ENCODE measurements around the gene CCDC92B.
"Not testable (repeated sequence)": the region's sequence is repeated elsewhere in the genome, so short reads cannot be mapped to it uniquely, and the experiment has no call there.

CCDC92B gene

DNA sequence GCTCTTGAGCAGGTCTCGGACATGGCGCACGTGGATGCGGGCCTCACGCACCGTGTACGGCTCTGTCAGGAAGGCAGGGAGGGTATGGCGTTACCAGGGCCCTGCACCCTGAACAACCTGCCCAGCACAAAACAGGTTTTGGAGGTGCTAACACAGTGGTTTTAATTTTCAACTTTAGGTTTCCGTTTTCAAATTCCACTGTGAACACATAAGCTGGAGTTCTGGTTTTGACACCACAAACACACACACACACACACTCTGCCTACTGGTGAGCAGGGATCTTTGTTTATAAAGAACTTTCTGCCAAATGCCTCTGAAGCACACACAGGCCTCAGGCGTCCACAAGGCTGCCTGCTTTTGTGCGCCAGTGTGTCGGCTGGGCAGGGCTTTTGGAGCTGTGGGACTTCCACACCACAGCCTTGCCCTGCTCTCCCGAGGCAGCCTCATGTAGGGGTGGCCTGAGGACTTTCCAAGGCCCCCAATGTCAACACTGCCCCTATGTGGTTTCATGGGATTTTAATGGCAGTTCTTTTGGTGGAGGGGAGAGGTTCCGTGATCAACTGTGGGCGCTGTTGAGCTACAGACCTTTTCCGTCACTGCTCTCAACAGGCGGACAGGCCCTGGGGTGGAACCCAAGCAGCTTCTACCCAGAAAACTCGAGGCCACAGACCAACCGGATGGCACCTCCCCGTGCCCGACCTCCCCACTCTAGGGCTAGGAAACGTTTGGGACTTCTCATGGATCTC lies 47.3 kb downstream of the CCDC92B start:
- no peak for DNase-seq

DNA sequence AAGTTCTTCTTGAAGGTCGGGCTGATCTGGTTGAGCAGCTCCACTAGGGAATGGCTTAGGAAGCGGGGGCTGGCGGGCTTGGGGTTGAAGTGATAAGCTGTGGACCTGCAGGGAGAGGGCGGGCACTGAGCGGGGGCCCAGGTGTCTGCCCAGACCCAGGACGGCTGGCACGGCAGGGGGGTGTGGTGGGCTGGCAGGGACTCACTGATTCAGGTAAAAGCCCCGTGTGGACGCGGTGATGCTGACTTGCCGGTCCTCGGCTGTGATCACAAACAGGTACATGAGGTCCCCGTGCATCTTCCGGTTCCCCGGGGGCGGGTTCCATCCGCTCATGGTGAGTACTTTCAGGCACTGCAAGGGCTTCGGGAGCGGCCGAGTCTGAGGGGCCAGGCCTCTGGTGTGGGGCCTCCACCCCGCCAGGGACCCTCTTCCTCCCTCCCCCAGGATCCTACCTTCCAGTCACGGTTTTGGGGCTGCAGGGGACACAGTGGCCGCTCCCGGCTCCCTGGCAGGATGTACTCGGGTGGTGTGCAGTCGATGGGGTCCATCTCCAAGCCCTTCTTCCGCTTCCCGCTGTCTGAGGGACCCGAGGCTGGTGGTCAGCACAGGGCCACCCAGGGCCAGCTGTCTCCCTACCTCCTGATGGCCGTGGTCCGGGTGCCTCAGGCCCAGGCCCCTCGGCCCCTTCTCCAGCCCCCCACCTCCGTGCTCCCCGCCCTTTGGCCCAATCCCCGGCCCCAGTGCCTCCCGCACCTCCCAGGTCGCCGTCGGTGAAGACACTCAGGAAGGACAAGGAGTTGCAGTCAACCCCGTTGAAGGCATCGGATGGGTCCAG lies 48.1 kb downstream of the CCDC92B start:
- DNase-seq = no peak

DNA sequence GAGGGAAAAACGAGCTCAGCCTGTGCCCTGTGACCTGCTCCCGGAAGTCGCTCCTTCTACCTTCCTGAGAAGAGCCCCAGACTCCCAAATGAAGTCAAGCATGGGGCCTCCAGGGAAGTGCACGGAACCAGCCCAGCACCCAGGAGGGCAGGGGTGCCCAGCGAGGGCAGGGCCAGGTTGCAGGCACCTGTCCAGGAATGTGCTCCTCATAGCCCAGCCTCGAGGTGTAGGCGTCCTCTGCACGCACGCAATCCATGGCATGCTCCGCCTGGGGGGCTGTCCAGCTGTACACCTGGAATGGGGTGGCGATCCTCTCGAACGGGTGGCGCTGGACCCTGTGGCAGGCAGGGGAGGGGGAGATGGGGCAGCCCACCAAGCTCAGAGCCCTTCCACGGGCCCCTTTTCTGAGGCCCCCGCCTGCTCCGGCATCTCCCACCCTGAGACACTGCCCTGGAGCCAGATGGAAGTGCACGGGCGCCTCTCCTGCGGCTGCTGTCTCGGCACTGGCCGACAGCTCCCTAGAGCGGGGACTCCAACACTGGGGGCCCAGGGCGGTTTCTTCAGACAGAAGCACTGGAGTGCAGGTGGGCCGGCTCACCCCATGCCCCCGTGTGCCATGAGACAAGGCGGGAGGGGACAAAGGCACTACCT lies 48.8 kb downstream of the CCDC92B start:
- no peak for DNase-seq

DNA sequence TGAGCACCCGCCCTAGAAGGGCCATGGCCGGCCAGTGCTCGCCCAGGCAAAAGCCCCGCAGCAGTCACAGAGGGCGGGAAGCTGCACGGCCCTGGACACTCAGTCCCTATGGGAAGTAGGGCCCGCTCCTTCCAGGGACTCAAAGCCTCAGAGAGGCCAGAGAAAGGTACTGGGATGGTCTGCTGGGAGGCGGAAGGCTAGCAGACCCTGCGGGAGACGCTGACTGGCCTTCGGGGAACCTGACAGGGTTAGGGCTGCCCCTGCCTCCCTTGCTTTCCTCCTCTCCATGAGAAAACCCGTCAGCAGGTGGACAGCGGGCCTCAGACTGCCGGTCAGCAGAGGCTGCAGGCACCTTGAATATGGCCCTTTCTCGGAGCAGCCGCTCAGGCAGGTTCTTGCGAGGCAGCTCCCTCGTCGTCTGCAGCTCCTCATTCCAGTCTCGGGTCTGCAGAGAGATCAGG lies 49.4 kb downstream of the CCDC92B start:
- DNase-seq = no peak

DNA sequence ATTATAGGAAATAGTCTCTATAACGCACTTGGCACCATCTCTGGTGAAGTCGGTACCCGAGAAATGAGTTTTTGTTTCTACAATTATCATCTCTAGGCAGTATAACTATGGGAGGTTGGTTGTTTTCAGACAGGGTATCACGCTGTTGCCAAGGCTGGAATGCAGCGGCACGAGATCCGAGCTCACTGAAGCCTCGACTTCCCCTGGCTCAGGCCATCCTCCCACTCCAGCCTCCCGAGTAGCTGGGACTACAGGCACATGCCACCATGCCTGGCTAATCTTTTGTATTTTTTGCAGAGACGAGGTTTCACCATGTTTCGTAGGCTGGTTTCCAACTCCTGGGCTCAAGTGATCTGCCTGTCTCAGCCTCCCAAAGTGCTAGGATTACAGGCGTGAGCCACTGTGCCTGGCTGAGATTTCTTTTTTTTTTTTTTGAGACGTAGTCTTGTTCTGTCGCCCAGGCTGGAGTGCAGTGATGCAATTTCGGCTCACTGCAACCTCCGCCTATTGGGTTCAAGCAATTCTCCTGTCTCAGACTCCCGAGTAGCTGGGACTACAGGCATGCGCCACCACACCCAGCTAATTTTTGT lies 50.1 kb downstream of the CCDC92B start:
- DNase-seq = not testable (repeated sequence)

DNA sequence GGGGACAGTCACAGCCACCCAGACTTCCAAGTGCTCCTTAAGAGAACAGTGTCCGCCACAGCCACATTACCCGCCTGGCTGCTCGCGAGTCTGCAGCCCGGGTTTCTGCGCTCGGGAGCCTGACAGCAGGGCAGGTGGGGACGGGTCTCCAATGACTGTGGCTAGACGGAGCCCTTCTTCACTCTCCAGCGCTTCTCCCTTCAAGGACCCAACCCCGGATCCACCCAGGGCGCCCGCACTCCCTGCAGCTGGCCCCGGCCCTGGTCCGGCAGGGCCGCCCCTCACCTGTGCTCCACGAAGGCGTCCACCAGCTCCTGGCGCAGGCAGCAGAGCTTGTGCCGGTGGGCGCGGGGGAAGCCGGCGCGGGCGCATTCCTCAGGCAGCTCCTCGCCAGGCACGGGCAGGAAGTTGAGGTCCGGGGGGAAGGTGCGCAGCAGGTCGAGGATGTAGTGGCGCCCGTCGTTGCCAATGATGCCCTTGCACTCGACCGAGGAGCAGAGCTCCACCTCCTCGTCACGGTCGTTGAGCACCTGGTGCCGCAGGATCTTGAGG lies 51.8 kb downstream of the CCDC92B start:
- no peak for DNase-seq

DNA sequence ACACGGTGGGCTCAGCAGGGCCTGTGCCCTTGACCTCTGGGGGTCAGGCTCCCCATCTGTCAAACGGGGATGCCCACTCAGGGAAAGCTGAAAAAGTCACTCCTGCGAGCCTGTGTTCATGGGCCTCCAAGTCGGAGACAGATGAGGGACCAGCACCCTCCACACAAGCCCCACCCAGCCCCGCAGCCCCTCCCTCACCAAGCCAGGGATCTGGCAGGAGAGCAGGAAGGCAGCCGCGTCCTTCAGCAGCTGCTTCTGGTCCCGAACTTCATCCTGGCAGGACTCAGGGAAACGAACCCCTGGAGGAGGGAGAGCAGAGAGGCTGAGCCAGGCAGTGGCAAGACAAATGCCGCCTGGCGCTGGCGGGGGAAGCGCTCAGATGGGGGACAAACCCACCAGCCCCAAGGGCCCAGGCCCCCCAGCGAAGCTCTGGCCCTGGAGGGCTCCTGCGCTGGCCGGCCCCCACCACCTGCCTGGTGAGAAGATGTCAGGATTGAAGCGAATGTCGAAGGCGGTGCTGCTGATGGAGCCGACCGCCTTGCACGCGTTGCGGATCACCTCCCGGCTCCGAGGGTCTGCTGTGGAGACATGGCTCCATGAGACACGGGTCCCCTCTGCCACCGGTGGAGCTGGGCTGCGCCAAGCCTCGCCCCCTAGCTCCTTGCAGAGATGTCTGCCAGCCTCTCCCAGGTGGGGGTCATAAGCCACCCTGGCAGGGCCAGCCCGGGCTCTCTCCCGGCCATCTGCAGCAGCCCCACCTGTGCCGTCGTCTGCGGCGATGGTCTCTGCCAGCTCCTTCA lies 53.3 kb downstream of the CCDC92B start:
- DNase-seq = no peak

DNA sequence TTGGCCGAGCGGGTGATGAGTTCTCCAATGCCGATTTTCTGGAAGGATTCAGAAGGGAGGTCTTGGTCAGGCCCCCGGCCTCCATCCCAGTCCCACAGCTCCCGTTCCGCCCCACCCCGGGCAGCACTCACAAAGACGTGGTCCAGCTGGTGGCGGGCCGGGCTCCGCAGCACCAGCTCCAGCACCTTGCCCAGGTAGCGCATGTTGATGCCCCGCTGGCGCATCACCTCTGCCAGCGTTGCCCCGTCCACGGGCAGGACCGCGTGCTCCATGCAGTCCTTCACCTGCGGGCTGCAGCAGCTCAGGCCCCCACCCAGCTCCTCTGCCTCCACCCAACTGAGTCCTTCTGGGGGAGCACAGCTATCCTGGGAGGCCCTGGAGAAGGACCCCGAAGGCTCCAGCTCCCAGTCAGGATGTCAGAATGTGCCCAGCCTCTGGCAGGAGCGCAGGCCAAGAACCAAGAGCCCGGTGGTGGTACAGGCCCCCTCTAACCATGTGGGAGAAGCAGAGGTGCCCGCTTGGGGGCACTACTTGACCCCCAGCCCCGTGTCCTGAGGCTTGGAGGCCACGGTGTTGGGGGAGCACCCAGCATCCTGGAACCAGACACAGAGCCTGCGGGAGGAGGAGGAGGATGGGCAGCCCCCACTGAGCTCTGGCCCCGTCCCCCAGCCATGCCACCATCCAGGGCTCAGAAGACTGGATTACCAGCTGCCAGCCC lies 54.0 kb downstream of the CCDC92B start:
- DNase-seq = no peak

DNA sequence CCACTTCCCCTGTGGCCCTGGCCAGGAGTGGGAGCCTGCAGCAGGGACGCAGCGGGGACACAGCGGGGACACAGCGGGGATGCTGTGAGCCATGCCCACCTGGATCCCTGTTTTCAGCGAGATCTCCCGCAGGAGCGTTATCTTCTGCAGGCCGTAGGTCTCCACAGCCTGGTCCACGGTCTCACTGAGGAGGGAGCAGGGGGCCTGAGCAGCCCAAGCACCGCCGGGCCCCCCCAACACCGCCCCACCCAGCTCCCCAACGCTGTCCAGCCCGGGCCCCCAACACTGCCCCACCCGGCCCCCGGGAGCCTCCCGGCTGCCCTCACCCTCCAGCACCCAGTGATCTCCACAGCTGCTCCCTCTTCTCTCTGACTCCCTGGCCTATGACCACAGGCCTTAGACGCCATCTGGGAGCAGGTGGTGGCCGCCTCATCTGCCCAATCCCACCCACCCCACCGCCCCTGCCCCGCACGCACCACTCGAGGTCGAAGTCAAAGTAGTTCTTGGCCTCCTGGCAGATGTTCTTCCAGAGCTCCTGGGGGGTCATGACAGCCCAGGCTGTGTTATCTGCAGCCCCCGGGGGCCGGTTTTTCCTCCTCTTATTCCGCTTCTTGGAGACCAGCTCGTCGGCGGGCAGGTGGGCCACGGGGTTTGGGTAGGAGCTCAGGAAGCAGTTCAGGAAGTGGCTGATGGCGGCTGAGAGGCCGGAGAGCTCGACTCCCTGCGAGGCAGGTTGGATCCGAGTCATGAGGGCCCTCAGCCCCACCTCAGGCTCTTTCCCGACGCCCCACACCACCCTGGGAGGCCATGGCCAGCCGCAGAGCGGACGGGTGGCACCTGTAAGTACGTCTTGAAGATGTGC lies 54.8 kb downstream of the CCDC92B start:
- DNase-seq = no peak

DNA sequence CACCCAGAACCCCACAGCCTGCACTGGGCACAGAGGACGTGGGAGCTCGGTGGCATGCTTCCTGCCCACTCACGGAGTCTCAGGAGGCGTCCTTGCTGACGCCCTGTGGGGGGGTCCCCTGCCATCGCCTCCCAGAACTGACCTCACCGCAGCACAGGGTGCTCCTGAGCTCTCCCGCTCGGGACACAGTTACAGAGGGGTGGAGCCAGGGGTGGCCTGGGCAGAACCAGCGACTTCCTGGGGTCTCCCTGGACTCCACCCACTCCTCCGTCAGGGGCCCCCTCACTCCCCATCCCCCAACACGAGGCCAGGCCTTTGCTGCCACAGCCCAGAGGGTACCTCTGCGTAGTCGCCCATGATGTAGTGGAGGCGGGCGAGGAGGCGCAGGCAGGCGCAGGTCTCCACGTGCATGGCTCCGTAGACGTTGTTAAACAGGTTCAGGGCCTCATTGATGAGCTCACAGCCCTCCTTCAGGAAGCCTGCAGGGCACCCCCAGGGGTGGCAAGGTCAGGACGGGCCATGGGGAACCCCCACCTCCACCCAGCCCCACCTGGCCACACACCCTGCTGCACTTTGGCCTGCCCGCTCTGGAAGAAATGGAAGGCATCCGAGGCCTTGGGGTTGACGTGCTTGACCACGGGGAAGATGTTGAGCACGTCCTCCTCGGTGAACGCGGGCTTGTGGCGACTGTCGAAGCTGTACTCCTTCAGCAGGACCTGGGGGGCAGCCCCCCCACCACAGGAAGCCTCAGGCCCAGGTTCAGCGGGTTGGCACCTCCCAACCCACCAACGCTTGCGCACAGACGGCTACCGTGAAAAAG lies 55.7 kb downstream of the CCDC92B start:
- DNase-seq = no peak

DNA sequence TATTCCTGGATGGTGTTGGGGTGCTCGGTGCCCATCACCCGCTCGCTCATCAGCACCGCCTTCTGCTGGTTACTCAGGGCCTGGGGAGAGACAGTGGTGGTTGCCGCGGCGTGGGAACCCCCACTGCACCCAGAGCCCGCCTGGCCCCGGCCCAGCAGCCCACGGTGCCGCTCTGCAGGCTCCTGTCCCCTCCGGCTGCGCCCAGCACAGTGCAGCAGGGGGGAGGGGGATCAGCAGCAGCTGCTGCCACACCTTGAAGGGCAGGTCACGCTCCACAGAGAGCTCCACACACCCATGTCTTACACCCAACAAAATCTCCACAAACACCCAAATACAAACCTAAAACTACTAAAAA lies 56.7 kb downstream of the CCDC92B start:
- no peak for DNase-seq

DNA sequence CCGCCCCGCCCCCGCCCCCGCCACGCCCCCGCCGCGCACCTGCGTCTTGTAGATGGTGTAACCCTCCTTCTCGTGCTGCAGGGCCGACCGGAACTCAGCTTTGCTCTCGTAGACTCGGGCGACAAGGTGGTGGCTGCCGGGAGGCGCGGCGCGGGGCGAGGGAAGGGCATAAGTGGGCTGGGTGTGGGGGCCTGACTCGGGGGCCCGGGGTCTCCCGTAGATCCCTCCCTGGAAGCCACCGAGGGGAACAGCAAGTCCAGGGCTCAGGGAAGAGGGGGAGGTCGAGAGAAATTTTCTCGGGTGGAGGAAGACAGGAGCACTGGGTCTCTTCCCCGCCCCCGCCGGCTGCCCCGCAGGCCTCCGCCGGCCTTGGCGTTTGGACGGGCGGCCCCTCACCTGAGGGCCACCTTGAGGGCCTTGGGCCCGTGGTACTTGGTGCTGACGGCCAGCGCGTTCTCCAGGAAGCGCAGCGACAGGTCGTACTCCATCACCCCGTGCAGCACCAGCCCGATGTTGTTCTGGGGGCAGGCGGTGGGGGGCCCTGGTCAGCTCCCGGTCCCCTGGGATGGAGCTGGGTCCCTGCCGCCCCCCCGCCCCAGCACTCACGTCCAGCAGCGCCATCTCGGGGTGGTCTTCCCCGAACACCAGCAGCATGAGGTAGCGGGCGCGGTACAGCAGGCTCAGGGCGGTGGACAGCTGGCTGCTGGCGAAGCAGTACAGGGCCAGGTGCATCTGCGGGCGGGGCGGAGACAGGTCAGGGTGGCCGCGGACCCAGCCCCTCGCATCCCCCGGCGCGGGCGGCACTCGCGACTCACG lies 57.3 kb downstream of the CCDC92B start:
- DNase-seq = no peak

DNA sequence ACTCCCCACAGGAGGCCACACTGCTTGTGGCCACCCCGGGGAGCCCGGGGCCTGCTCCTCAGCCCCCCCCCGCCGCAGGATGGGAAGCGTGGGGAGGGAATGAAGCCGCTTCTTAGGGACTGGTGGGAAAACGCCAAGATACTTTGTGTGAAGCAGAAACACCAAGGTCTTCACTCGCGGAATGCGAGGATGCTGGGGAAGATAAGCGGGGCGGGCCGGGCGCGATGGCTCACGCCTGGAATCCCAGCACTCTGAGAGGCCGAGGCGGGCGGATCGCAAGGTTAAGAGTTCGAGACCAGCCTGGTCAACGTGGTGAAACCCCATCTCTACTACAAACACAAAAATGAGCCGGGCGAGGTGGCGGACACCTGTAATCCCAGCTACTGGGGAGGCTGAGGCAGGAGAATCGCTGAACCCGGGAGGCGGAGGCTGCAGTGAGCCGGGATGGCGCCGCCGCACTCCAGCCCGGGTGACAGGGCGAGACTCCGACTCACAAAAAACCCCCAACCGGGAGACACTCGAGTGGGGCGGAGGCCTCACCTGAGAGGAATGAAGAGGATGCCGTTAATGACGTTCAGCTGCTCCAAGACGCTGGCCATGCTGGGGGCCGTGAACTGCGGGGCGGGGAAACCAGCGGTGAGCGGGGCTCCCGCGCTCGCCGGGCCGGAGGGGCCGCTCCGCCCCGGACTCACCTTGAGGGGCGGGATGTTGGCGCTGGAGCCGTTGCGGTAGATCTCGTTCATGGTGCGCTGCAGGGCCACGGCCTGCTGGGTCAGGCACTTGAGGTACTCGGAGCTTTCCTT lies 58.2 kb downstream of the CCDC92B start:
- DNase-seq = no peak

DNA sequence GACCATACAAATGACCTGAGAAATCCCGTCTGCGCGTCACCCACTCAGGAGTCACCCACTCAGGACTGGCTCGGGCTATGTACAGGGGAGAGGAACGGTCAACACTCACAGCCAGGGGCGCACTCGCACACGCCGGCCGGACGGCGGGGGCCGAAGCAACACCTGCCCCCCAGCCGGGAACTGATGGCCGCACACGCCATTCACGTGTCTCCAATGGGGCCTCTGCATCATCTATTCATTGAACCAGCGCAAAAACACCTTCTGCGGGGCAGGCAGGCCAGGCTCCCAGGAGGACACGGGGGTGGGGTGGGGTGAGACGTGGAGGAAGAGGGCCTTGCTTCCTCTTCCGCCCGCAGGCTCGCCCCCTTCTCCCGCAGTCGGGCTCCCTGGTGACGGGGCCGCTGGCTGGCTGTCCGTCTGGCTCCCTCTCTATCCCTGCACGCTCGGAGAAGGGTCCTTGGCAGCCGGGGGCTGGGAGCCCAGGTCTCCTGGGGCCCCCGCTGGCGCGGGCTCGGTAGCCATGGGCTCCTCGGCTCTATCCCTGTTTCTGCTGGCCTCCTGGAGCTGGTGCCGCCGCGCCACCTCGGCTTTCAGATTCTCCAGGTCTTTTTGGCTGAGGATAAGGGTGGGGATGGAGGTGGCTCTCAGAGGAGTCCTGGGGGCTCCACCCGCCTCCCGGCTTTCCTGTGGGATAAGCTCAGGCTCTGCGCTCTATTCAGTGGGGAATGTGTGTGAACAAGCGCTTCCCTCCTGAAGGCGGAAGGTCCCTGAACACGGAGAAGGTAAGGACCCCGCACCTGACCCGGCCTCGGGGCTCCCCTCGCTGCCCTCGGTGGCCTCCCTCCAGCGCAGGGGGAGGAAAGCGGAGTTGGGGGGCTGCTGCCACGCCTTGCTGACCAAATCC lies 59.0 kb downstream of the CCDC92B start:
- no peak for DNase-seq

DNA sequence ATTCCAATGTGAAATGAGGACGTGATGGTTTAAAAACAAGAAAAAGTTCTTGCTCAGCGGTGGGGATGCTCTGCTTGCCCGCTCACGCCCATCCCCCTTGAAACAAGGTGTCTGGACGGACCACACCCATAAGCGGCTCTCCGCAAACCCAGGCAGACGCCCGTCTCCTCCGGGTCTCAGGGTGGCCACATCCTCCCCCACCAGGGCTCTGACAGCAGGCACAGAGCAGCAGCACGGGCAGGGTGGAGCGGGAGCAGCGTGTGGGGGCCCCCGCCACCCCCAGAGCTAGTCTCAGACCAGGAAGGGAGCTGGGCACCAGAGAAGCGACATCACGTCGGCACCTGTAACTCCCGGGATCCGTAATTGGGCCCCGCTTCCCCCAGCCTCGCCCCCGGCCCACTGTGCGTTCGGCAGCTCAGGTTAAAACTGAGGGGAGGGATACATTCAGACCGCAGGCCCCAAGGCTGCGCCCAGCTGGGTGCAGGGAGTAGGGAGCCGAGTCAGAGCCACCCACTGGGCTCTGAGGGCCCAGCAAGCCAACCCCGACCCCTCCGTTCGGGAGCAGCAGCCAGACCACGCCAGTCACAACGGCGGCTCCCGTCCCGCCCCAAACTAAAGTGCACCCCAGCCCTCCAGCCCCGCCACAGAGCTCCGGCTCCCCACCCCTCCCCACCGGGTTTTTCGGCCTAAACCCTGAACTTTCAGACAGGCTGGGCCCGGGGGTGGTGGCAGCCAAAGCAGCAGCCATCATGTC lies 59.9 kb downstream of the CCDC92B start:
- DNase-seq = no peak
